WTC11 (cell line): ENCODE data around the gene PARM1. TPM values are rescaled to one million over a fixed set of nuclear protein-coding genes. Genes with fewer than 3 reads are reported as not detected.

Source experiments
- ATAC-seq: fragments of 200-7000 bp; cut with Tn5 transposase; 2 replicates; pipeline ENCODE4 v1.10.0; 2021; ENCODE audit warnings: mild to moderate bottlenecking, moderate library complexity
- CTCF ChIA-PET: fragments of 300-600 bp; sonication (Branson Sonifier 250); formaldehyde crosslinking; loops from one replicate; lab custom pipeline; 2021; ENCODE audit warnings: antibody characterized with exemption; lab: Charles Lee
- POLR2A ChIA-PET: fragments of 350-600 bp; sonication (Branson Sonifier 250); formaldehyde crosslinking; loops from one replicate; lab custom pipeline; 2021; ENCODE audit warnings: antibody characterized with exemption; lab: Charles Lee
- DNase-seq: peaks from one replicate; pipeline ENCODE4 v3.0.0; 2021; ENCODE audit warnings: low spot score
- H3K27ac Mint-ChIP-seq: 2 replicates; pipeline ENCODE4 v1.8.0; 2021; ENCODE audit warnings: mixed read lengths
- H3K27me3 Mint-ChIP-seq: 2 replicates; pipeline ENCODE4 v1.8.0; 2021; ENCODE audit warnings: low read depth, mild to moderate bottlenecking, moderate library complexity, mixed read lengths
- H3K36me3 Mint-ChIP-seq: 2 replicates; pipeline ENCODE4 v1.8.0; 2021; ENCODE audit warnings: mixed read lengths
- H3K4me1 Mint-ChIP-seq: 2 replicates; pipeline ENCODE4 v1.8.0; 2022; ENCODE audit warnings: mixed read lengths
- H3K4me3 Mint-ChIP-seq: 2 replicates; pipeline ENCODE4 v1.8.0; 2021; ENCODE audit warnings: mild to moderate bottlenecking, moderate library complexity, mixed read lengths
- H3K9me3 Mint-ChIP-seq: 2 replicates; pipeline ENCODE4 v1.8.0; 2021; ENCODE audit warnings: mixed read lengths
- GTF2I ChIP-seq: fragments of 250-450 bp; sonication (Bioruptor Pico); conservative IDR thresholded peaks from 2 replicates; pipeline ENCODE4 v1.4.0; 2021; ENCODE audit warnings: mild to moderate bottlenecking
- MXD4 ChIP-seq: fragments of 250-450 bp; sonication (Bioruptor Pico); IDR thresholded peaks from 2 replicates; pipeline ENCODE4 v1.8.0; 2021; ENCODE audit warnings: mild to moderate bottlenecking, moderate library complexity, borderline replicate concordance
- NR1H2 ChIP-seq: sonication (generic); formaldehyde crosslinking; IDR thresholded peaks from 2 replicates; pipeline ENCODE4 v1.9.0; 2021; ENCODE audit warnings: mild to moderate bottlenecking, moderate library complexity, missing genetic modification reagents
- RORB ChIP-seq: fragments of 250-450 bp; sonication (Bioruptor Pico); IDR thresholded peaks from 2 replicates; pipeline ENCODE4 v1.9.0; 2021; ENCODE audit warnings: mild to moderate bottlenecking
- TP53 ChIP-seq: sonication (generic); formaldehyde crosslinking; IDR thresholded peaks from 2 replicates; pipeline ENCODE4 v1.8.1; 2023; ENCODE audit warnings: mild to moderate bottlenecking, missing genetic modification reagents
- ZNF138 ChIP-seq: sonication (generic); formaldehyde crosslinking; conservative IDR thresholded peaks from 2 replicates; pipeline ENCODE4 v1.8.1; 2022; ENCODE audit warnings: mild to moderate bottlenecking, moderate library complexity, missing genetic modification reagents
- ZNF423 ChIP-seq: fragments of 250-450 bp; sonication (Bioruptor Pico); IDR thresholded peaks from 2 replicates; pipeline ENCODE4 v2.1.2; 2022; ENCODE audit warnings: mild to moderate bottlenecking, moderate library complexity
- ZNF671 ChIP-seq: fragments of 250-450 bp; sonication (Bioruptor Pico); IDR thresholded peaks from 2 replicates; pipeline ENCODE4 v1.8.0; 2021; ENCODE audit warnings: mild to moderate bottlenecking
- total RNA-seq: library from RNA; stranded (reverse); gene quantifications from 3 replicates; pipeline ENCODE4 v1.2.3, GENCODE V29; 2021
- TF ChIP-seq, protein P1 (sequence below): sonication (generic); formaldehyde crosslinking; IDR thresholded peaks from 2 replicates; pipeline ENCODE4 v1.8.1; 2023; ENCODE audit warnings: mild to moderate bottlenecking, missing genetic modification reagents
- TF ChIP-seq, protein P2 (sequence below): sonication (generic); formaldehyde crosslinking; IDR thresholded peaks from 2 replicates; pipeline ENCODE4 v1.8.0; 2022; ENCODE audit warnings: mild to moderate bottlenecking, missing genetic modification reagents
- TF ChIP-seq, protein P3 (sequence below): fragments of 250-450 bp; sonication (Bioruptor Pico); IDR thresholded peaks from 2 replicates; pipeline ENCODE4 v1.9.0; 2021; ENCODE audit warnings: mild to moderate bottlenecking
- TF ChIP-seq, protein P4 (sequence below): sonication (generic); formaldehyde crosslinking; IDR thresholded peaks from 2 replicates; pipeline ENCODE4 v1.8.1; 2023; ENCODE audit warnings: mild to moderate bottlenecking, missing genetic modification reagents
- TF ChIP-seq, protein P5 (sequence below): sonication (generic); formaldehyde crosslinking; IDR thresholded peaks from 2 replicates; pipeline ENCODE4 v1.8.1; 2022; ENCODE audit warnings: missing genetic modification reagents, borderline replicate concordance

PARM1 gene
- total RNA-seq, 1 experiment from 2014 or later: 6.3 TPM

DNA sequence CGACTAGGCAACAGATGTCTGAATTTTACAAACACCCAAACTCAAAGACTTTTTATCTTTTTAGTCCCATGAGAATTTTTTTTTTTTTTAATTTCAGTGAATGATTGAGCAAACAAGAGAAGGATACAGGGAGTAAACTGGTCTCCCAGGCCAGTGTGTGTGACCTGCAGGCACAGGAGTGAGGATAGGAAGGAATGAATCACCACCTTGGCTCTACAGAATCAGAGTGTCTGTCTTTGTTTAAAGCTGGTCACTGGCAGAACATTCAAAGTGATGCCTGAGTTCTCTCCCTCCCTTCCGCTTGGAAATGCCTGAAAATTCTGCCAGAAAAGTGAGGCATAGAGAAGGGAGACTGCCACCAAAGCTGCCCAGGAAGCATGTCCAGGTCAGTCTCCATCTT lies 69.5 kb downstream of the PARM1 start:
- Mint-ChIP-seq H3K9me3 (peaks cover 12% of the 10 kb centered on the region), H3K27me3 (peaks cover 6% of the 10 kb centered on the region), H3K4me1 (peaks cover 9% of the 10 kb centered on the region), H3K4me3 (no peak overlapping the region), H3K36me3 (peaks cover 13% of the 10 kb centered on the region), H3K27ac (no peak overlapping the region)
- DNase-seq (no peak), ATAC-seq (no peak)
- ChIA-PET CTCF (interaction anchor here (1.4 kb wide), 1 partner anchor 32 kb away, joined by 3 read pairs; no protein-coding TSS in a partner anchor), POLR2A (no interaction called here)
- TF ChIP-seq, protein P1, sequence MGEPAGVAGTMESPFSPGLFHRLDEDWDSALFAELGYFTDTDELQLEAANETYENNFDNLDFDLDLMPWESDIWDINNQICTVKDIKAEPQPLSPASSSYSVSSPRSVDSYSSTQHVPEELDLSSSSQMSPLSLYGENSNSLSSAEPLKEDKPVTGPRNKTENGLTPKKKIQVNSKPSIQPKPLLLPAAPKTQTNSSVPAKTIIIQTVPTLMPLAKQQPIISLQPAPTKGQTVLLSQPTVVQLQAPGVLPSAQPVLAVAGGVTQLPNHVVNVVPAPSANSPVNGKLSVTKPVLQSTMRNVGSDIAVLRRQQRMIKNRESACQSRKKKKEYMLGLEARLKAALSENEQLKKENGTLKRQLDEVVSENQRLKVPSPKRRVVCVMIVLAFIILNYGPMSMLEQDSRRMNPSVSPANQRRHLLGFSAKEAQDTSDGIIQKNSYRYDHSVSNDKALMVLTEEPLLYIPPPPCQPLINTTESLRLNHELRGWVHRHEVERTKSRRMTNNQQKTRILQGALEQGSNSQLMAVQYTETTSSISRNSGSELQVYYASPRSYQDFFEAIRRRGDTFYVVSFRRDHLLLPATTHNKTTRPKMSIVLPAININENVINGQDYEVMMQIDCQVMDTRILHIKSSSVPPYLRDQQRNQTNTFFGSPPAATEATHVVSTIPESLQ (CRISPR knock-in tag): no peak
- no peak for TF ChIP-seq GTF2I (CRISPR knock-in tag)
- TF ChIP-seq, protein P2, sequence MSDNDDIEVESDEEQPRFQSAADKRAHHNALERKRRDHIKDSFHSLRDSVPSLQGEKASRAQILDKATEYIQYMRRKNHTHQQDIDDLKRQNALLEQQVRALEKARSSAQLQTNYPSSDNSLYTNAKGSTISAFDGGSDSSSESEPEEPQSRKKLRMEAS (CRISPR knock-in tag): no peak

DNA sequence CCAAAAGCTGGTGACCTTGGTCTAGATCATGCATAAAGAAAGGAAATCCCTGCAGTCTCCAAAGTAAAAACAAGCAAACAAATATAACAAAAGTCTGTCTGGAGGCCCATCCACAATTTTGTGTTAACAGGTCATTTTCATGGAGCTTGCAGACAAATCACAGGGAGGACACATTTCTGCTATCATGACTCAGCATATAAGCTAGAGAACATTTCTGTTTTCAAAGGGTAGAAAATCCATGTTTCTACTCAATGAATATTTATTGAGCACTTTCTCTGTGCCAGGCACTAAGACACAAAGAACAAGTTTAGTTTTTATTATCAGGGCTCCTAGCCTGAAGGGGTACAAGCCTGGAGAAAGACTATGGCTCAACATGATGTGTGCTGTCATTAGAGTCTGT lies 71.1 kb downstream of the PARM1 start:
- TF ChIP-seq, protein P3, sequence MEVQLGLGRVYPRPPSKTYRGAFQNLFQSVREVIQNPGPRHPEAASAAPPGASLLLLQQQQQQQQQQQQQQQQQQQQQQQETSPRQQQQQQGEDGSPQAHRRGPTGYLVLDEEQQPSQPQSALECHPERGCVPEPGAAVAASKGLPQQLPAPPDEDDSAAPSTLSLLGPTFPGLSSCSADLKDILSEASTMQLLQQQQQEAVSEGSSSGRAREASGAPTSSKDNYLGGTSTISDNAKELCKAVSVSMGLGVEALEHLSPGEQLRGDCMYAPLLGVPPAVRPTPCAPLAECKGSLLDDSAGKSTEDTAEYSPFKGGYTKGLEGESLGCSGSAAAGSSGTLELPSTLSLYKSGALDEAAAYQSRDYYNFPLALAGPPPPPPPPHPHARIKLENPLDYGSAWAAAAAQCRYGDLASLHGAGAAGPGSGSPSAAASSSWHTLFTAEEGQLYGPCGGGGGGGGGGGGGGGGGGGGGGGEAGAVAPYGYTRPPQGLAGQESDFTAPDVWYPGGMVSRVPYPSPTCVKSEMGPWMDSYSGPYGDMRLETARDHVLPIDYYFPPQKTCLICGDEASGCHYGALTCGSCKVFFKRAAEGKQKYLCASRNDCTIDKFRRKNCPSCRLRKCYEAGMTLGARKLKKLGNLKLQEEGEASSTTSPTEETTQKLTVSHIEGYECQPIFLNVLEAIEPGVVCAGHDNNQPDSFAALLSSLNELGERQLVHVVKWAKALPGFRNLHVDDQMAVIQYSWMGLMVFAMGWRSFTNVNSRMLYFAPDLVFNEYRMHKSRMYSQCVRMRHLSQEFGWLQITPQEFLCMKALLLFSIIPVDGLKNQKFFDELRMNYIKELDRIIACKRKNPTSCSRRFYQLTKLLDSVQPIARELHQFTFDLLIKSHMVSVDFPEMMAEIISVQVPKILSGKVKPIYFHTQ (CRISPR knock-in tag): no peak
- TF ChIP-seq NR1H2 (no peak), ZNF138 (CRISPR knock-in tag) (no peak), RORB (CRISPR knock-in tag) (no peak), ZNF423 (CRISPR knock-in tag) (no peak), TP53 (CRISPR knock-in tag) (no peak), ZNF671 (CRISPR knock-in tag) (no peak)
- TF ChIP-seq, protein P4, sequence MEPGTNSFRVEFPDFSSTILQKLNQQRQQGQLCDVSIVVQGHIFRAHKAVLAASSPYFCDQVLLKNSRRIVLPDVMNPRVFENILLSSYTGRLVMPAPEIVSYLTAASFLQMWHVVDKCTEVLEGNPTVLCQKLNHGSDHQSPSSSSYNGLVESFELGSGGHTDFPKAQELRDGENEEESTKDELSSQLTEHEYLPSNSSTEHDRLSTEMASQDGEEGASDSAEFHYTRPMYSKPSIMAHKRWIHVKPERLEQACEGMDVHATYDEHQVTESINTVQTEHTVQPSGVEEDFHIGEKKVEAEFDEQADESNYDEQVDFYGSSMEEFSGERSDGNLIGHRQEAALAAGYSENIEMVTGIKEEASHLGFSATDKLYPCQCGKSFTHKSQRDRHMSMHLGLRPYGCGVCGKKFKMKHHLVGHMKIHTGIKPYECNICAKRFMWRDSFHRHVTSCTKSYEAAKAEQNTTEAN (CRISPR knock-in tag): no peak
- TF ChIP-seq, protein P5, sequence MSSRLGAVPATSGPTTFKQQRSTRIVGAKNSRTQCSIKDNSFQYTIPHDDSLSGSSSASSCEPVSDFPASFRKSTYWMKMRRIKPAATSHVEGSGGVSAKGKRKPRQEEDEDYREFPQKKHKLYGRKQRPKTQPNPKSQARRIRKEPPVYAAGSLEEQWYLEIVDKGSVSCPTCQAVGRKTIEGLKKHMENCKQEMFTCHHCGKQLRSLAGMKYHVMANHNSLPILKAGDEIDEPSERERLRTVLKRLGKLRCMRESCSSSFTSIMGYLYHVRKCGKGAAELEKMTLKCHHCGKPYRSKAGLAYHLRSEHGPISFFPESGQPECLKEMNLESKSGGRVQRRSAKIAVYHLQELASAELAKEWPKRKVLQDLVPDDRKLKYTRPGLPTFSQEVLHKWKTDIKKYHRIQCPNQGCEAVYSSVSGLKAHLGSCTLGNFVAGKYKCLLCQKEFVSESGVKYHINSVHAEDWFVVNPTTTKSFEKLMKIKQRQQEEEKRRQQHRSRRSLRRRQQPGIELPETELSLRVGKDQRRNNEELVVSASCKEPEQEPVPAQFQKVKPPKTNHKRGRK (CRISPR knock-in tag): no peak
- peaks cover 23% of the 10 kb centered on the region for H3K4me1 Mint-ChIP-seq
- POLR2A ChIA-PET: no interaction called here
- H3K9me3 Mint-ChIP-seq: peaks cover 20% of the 10 kb centered on the region
- H3K27me3 Mint-ChIP-seq: peaks cover 7% of the 10 kb centered on the region
- CTCF ChIA-PET: no interaction called here
- ATAC-seq (no peak), DNase-seq (no peak)
- H3K27ac Mint-ChIP-seq: no peak overlapping the region
- H3K36me3 Mint-ChIP-seq: peaks cover 20% of the 10 kb centered on the region
- H3K4me3 Mint-ChIP-seq: no peak overlapping the region

DNA sequence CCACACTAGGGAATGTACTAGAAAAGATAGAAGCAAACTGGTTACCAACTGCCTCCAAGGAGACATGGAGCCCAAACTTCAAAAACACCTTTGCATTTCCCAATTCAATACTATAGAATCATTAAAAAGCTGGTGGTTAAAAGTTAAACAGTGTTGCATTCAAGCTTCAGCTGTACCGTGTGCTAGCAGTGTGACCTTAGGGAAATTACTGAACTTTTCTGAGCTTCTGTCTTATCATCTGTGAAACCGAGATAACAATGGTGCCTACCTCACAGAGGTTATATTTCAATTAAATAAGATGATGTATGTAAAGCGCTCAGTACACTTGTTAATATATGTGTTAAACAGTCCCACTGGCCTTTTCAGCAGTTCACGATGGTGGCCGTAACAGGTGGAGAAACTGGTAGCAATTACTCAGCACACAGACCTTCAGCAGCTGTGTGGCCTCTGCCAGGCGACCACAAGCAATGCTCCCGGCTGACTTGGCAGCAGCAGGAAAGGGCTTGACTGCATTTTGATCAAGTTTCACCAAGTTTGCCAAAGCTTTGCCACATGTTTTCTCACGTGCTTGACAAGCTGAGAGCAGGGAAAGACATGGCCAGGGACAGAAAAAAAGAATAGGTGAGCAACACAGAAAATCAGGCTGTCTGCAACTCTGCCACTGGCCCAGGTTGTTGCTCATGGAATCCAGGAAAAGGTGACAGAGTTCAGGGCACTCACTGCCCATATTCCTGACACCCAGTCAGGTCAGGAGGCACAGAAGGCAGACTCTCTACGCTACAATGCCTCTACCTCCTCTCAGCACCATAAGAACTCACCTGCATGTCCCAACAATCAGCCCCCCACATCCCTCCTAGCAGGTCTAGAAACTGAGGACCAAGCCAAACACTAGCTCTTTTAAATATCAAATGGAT lies 72.1 kb downstream of the PARM1 start:
- ATAC-seq (no peak), DNase-seq (no peak)
- peaks cover 26% of the 10 kb centered on the region for H3K9me3 Mint-ChIP-seq
- POLR2A ChIA-PET: no interaction called here
- peaks cover 20% of the 10 kb centered on the region for H3K36me3 Mint-ChIP-seq
- TF ChIP-seq MXD4 (CRISPR knock-in tag): no peak
- H3K27me3 Mint-ChIP-seq: peaks cover 7% of the 10 kb centered on the region
- CTCF ChIA-PET: no interaction called here
- no peak overlapping the region for H3K27ac Mint-ChIP-seq
- H3K4me1 Mint-ChIP-seq: peaks cover 23% of the 10 kb centered on the region
- H3K4me3 Mint-ChIP-seq: no peak overlapping the region
